Measurements from ENCODE around the gene TEKT4.
"Not testable (repeated sequence)": the region's sequence is repeated elsewhere in the genome, so short reads cannot be mapped to it uniquely, and the experiment has no call there.

The TEKT4 gene

DNA sequence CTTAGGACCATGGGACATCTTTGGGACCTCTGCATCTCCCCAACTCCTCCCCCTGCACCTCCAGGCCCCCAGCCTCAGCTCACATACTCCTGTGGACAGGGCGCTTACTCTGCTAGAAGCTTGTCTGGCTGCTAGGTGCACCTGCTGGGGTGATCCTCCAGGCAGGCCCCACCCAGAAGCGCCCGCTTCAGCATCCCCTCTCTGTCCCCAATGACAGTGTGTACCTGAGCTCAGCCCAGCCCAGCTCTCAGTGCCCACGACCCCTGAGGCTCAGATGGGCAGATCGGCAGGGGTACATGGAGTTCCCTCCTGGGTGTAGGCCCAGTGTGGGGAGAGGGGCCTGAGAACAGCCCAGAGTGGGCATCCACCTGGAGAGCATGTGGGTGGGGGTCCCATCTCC is 5.9 kb downstream of the TEKT4 start:
- no peaks in the 10 kb centered on the region for H3K27me3 ChIP-seq (replicated peaks; ENCODE audit: control insufficient read depth, insufficient read depth, low read length)
- no peak overlapping the region for H3K4me3 ChIP-seq (replicated peaks; ENCODE audit: low read depth, low read length)
- no peak for DNase-seq (ENCODE audit: extremely low read depth, insufficient read length)
- TF ChIP-seq, protein P1, sequence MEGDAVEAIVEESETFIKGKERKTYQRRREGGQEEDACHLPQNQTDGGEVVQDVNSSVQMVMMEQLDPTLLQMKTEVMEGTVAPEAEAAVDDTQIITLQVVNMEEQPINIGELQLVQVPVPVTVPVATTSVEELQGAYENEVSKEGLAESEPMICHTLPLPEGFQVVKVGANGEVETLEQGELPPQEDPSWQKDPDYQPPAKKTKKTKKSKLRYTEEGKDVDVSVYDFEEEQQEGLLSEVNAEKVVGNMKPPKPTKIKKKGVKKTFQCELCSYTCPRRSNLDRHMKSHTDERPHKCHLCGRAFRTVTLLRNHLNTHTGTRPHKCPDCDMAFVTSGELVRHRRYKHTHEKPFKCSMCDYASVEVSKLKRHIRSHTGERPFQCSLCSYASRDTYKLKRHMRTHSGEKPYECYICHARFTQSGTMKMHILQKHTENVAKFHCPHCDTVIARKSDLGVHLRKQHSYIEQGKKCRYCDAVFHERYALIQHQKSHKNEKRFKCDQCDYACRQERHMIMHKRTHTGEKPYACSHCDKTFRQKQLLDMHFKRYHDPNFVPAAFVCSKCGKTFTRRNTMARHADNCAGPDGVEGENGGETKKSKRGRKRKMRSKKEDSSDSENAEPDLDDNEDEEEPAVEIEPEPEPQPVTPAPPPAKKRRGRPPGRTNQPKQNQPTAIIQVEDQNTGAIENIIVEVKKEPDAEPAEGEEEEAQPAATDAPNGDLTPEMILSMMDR (IDR thresholded peaks at IDR 0.05; ENCODE audit: insufficient read depth, low read length, poor library complexity, severe bottlenecking), result no peak
- H3K36me3 ChIP-seq (ENCODE audit: control insufficient read depth, insufficient read depth, low read length), result no peaks in the 10 kb centered on the region

DNA sequence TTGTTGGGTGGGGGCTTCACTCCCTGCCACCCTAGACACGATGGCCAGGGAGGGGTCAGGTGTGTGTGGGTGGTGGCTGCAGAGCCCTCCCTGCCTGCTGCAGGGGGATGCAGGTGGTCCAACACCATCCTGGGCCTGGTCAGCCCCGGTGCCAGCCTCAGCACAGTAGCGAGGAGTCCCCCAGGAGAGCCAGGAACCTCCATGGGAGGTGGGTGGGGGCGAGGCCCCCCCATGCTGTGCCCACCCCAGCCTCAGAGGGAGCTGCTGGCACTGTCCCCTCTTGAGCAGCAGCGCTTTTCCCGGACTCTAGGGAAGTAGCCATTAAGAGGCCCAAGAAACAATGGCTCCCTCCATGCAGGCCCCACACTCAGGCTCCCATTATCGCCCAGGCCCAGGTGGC is 7.3 kb downstream of the TEKT4 start:
- H3K27me3 ChIP-seq (replicated peaks; ENCODE audit: control insufficient read depth, insufficient read depth, low read length); H3K4me3 ChIP-seq (replicated peaks; ENCODE audit: low read depth, low read length); H3K36me3 ChIP-seq (ENCODE audit: control insufficient read depth, insufficient read depth, low read length); DNase-seq (ENCODE audit: extremely low read depth, insufficient read length): not testable (repeated sequence)

DNA sequence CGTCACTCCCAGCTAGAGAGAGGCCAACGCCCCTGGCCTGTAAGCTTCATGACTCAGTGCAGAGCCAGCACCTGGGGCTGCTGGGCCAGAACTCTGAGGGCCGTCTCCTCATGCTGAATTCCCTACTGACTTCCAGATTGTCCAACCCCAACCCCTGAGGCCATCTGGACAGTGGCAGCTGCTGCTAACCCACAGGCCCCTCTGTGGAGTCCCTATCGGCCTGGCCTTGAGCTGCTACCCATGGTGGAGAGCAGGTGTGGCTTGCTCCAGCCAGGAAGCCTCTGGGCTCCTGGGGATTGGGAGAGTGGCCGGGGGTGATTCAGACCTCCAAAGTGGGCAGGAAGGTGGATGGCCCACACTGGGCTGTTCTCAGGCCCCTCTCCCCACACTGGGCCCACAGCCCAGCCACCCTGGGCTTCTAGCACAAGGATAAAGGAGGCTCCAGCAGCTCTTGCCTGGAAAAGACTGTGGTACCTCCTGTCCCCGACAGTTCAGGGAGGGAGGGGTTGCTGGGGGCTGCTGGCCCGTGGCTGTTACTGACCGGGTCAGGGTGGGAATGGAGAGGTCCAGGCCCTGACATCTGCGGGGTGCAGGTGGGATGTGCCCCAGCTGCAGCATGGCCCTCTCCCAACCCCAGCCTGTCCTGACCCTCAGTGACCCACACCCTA is 8.2 kb downstream of the TEKT4 start:
- DNase-seq (ENCODE audit: extremely low read depth, insufficient read length), result no peak
- H3K27me3 ChIP-seq (replicated peaks; ENCODE audit: control insufficient read depth, insufficient read depth, low read length), result no peaks in the 10 kb centered on the region
- no peaks in the 10 kb centered on the region for H3K36me3 ChIP-seq (ENCODE audit: control insufficient read depth, insufficient read depth, low read length)
- TF ChIP-seq, protein P1 (IDR thresholded peaks at IDR 0.05; ENCODE audit: insufficient read depth, low read length, poor library complexity, severe bottlenecking), result no peak
- H3K4me3 ChIP-seq (replicated peaks; ENCODE audit: low read depth, low read length), result no peak overlapping the region

DNA sequence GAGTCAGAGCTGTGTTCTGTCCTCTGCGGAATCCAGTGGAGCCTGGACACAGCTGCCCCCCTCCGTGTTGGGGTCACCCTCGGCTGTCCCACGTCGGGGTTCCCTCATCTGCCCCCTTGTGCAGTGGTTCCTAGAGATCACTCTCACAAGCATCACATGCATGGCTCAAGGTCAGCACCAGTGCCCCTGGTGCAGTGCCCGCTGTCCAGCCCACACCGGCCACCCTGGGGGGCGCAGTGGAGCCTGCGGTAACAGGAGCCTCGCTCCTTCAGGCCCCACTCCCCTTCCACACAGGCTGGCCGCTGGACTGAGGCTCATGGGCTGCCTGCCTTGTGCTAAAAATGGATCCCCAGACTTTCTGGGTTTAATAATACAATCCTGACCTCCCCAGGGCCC is 8.8 kb downstream of the TEKT4 start:
- H3K4me3 ChIP-seq (replicated peaks; ENCODE audit: low read depth, low read length), result no peak overlapping the region
- H3K27me3 ChIP-seq (replicated peaks; ENCODE audit: control insufficient read depth, insufficient read depth, low read length), result no peaks in the 10 kb centered on the region
- no peak for DNase-seq (ENCODE audit: extremely low read depth, insufficient read length)
- H3K36me3 ChIP-seq (ENCODE audit: control insufficient read depth, insufficient read depth, low read length), result no peaks in the 10 kb centered on the region
- TF ChIP-seq, protein P1 (IDR thresholded peaks at IDR 0.05; ENCODE audit: insufficient read depth, low read length, poor library complexity, severe bottlenecking), result no peak

DNA sequence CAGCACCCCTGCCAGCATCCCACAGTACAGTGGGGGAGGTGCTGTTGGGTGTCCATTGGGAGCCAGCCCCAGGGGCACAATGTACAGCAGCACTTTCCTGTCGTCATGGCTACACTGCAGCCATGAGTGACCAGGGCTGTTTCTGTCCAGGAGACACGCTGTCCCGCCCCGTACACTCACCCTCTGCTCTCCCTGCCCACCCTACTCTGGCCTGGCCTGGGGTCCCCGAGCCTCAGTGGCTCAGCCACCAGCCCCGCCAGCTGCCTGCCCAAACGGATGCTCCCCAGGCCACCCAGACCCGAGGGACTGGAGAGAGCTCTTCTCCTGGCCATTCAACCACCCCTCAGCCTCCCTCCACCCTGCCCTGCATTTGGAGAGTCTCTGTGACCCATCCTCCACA is 9.3 kb downstream of the TEKT4 start:
- TF ChIP-seq, protein P1 (IDR thresholded peaks at IDR 0.05; ENCODE audit: insufficient read depth, low read length, poor library complexity, severe bottlenecking), result no peak

DNA sequence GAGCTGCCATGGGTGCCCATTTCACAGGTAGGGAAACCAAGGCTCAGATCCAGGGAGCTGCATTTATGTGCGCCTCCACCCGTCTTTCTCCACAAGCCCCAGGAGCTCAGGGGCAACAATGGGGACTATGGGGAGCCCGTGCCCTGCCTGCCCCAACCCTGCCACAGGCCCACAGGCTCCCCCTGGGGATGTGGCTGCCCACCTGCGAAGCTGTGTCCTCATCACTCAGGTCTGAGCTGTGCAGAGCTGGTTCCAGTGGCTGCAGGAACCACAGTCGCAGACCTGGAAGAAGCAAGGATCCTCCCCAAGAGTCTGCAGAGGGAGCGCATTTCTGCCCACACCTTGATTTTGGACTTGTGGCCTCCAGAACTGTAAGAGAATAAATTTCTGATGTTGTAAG is 9.8 kb downstream of the TEKT4 start:
- TF ChIP-seq, protein P1 (IDR thresholded peaks at IDR 0.05; ENCODE audit: insufficient read depth, low read length, poor library complexity, severe bottlenecking), result no peak
- DNase-seq (ENCODE audit: extremely low read depth, insufficient read length), result no peak
- Histone ChIP-seq H3K36me3 (ENCODE audit: control insufficient read depth, insufficient read depth, low read length) (no peaks in the 10 kb centered on the region), H3K4me3 (replicated peaks; ENCODE audit: low read depth, low read length) (no peak overlapping the region), H3K27me3 (replicated peaks; ENCODE audit: control insufficient read depth, insufficient read depth, low read length) (no peaks in the 10 kb centered on the region)

More for the DNA sequence above, 9.3 kb downstream of the TEKT4 start:
- Histone ChIP-seq H3K4me3 (replicated peaks; ENCODE audit: low read depth, low read length) (no peak overlapping the region), H3K27me3 (replicated peaks; ENCODE audit: control insufficient read depth, insufficient read depth, low read length) (no peaks in the 10 kb centered on the region), H3K36me3 (ENCODE audit: control insufficient read depth, insufficient read depth, low read length) (no peaks in the 10 kb centered on the region)
- DNase-seq (ENCODE audit: extremely low read depth, insufficient read length), result no peak

Measured in GM06990 (cell line).